ENCODE data around the gene ARL5B. TPM values are rescaled to one million over a fixed set of nuclear protein-coding genes. Genes with fewer than 3 reads are reported as not detected.

The ARL5B gene
- total RNA-seq, 1 donor from 2014 or later, result 22.4 TPM

- DNase-seq (ENCODE audit: low read depth), result peak; percentile 52
These were observed 733 bp upstream of the ARL5B start for GRCh38 chr10:18658271-18659124.

- DNase-seq (ENCODE audit: low read depth), result peak; percentile 43
These were observed 746 bp downstream of the ARL5B start for GRCh38 chr10:18659819-18660535.

- DNase-seq (ENCODE audit: low read depth), result no peak
These were observed 1.7 kb downstream of the ARL5B start for GRCh38 chr10:18660816-18661431.

- DNase-seq (ENCODE audit: low read depth), result no peak
These were observed 5.7 kb downstream of the ARL5B start for GRCh38 chr10:18664841-18665478.

GRCh38 chr10:18665815-18666558, 6.8 kb downstream of the ARL5B start:
- no peak for DNase-seq (ENCODE audit: low read depth)

GRCh38 chr10:18666810-18667209, 7.6 kb downstream of the ARL5B start:
- DNase-seq (ENCODE audit: low read depth), result peak; percentile 83

- DNase-seq (ENCODE audit: low read depth), result no peak
These were observed 8.8 kb downstream of the ARL5B start for GRCh38 chr10:18668026-18668425.

GRCh38 chr10:18675086-18675801, 16.0 kb downstream of the ARL5B start:
- DNase-seq (ENCODE audit: low read depth), result no peak

GRCh38 chr10:18680754-18681153, 21.5 kb downstream of the ARL5B start:
- no peak for DNase-seq (ENCODE audit: low read depth)

- DNase-seq (ENCODE audit: low read depth), result peak; percentile 37
These were observed 22.1 kb downstream of the ARL5B start for GRCh38 chr10:18681366-18681765.

GRCh38 chr10:18681971-18682411, 22.8 kb downstream of the ARL5B start:
- DNase-seq (ENCODE audit: low read depth), result peak; percentile 75

GRCh38 chr10:18683427-18683826, 24.2 kb downstream of the ARL5B start:
- no peak for DNase-seq (ENCODE audit: low read depth)

GRCh38 chr10:18684416-18684815, 25.2 kb downstream of the ARL5B start:
- no peak for DNase-seq (ENCODE audit: low read depth)

- no peak for DNase-seq (ENCODE audit: low read depth)
These were observed 25.7 kb downstream of the ARL5B start for GRCh38 chr10:18684953-18685352.

- DNase-seq (ENCODE audit: low read depth), result no peak
These were observed 26.3 kb downstream of the ARL5B start for GRCh38 chr10:18685555-18685954.

GRCh38 chr10:18687195-18687594, 28.0 kb downstream of the ARL5B start:
- DNase-seq (ENCODE audit: low read depth), result no peak

GRCh38 chr10:18687706-18688105, 28.5 kb downstream of the ARL5B start:
- DNase-seq (ENCODE audit: low read depth), result no peak

GRCh38 chr10:18689498-18689897, 30.3 kb downstream of the ARL5B start:
- peak; percentile 52 for DNase-seq (ENCODE audit: low read depth)

- no peak for DNase-seq (ENCODE audit: low read depth)
These were observed 31.3 kb downstream of the ARL5B start for GRCh38 chr10:18690541-18690940.

Data from renal cortical epithelial cell (primary cell).